Measurements from ENCODE around the gene PLEKHA3. TPM values are rescaled to one million over a fixed set of nuclear protein-coding genes. Genes with fewer than 3 reads are reported as not detected.

PLEKHA3 gene
- total and polyA plus RNA-seq, 9 of the 15 experiments (the other 6 are each of a cell fraction or from before 2014, with no cell fraction given), result 2.3 to 23.4 (median 10.5) TPM

GRCh38 chr2:178528647-178529046 is 48.4 kb downstream of the PLEKHA3 start:
- H3K4me2 ChIP-seq (ENCODE audit: insufficient read depth, low read length), result no peak overlapping the region
- H2AFZ ChIP-seq (ENCODE audit: low read depth, low read length), result no peak overlapping the region
- ATAC-seq (no peak), DNase-seq (ENCODE audit: extremely low read depth in 1 of 4, low spot score in 3 of 4) (no peak), FAIRE-seq (no peak)
- no peaks in the 10 kb centered on the region for H3K9me1 ChIP-seq (ENCODE audit: control insufficient read depth, insufficient read depth, low read length)
- H4K20me1 ChIP-seq (replicated peaks; ENCODE audit: control insufficient read depth, insufficient read depth, low read length), result peaks cover 4% of the 10 kb centered on the region
- POLR2A ChIA-PET, result no interaction called here
- CTCF ChIA-PET (ENCODE audit: low intra/inter-chr PET ratio), result no interaction called here
- peaks cover 70% of the 10 kb centered on the region for H3K79me2 ChIP-seq (ENCODE audit: control insufficient read depth, insufficient read depth, low read length)
- H3K9me3 ChIP-seq (replicated peaks; ENCODE audit: control insufficient read depth, insufficient read depth, low read depth, low read length), result no peaks in the 10 kb centered on the region
- 76% methylated on average over 5 of the region's 5 CpGs for WGBS (ENCODE audit: insufficient coverage, low coverage, missing lambda C conversion rate)
- TF ChIP-seq ERF (CRISPR knock-in tag; IDR thresholded peaks at IDR 0.05) (no peak), RBM25 (IDR thresholded peaks at IDR 0.05; ENCODE audit: low read depth, low read length, severe bottlenecking) (peak; percentile 84)
- in situ Hi-C loops (cut with MboI) (no loop called here), intact Hi-C loops (cut with micrococcal nuclease) (no loop called here)
- H3K36me3 ChIP-seq (ENCODE audit: control insufficient read depth, insufficient read depth, low read length), result peaks cover 23% of the 10 kb centered on the region; the same call in 2 of the 3 replicates
- BruUV-seq (replicated peaks), result no TSS peak
- no peak overlapping the region for H3K27ac ChIP-seq (ENCODE audit: extremely low read depth, low read depth, low read length)
- no peak overlapping the region for H3K9ac ChIP-seq (ENCODE audit: insufficient read depth in 1 of 2, low read depth in 2 of 2, low read length in 2 of 2)
- no peak overlapping the region for H3K4me3 ChIP-seq
- H3K27me3 ChIP-seq (ENCODE audit: control insufficient read depth in 2 of 2, insufficient read depth in 2 of 2, low read length in 2 of 2), result no peaks in the 10 kb centered on the region
- no peaks in the 10 kb centered on the region for H3K4me1 ChIP-seq (replicated peaks in 1 of 2; ENCODE audit: control insufficient read depth in 2 of 2, insufficient read depth in 2 of 2, low read length in 2 of 2)

GRCh38 chr2:178529194-178529593 is 48.9 kb downstream of the PLEKHA3 start:
- no peaks in the 10 kb centered on the region for H3K9me1 ChIP-seq (ENCODE audit: control insufficient read depth, insufficient read depth, low read length)
- ChIA-PET CTCF (ENCODE audit: low intra/inter-chr PET ratio) (no interaction called here), POLR2A (no interaction called here)
- no peak for FAIRE-seq
- peaks cover 64% of the 10 kb centered on the region for H3K79me2 ChIP-seq (ENCODE audit: control insufficient read depth, insufficient read depth, low read length)
- in situ Hi-C loops (cut with MboI), result no loop called here
- no peak overlapping the region for H3K4me2 ChIP-seq (ENCODE audit: insufficient read depth, low read length)
- intact Hi-C loops (cut with micrococcal nuclease), result no loop called here
- no peak overlapping the region for H3K4me3 ChIP-seq
- H2AFZ ChIP-seq (ENCODE audit: low read depth, low read length), result no peak overlapping the region
- BruUV-seq (replicated peaks), result no TSS peak
- 49% methylated on average over 2 of the region's 2 CpGs for WGBS (ENCODE audit: insufficient coverage, low coverage, missing lambda C conversion rate)
- no peaks in the 10 kb centered on the region for H3K9me3 ChIP-seq (replicated peaks; ENCODE audit: control insufficient read depth, insufficient read depth, low read depth, low read length)
- no peak for DNase-seq (ENCODE audit: extremely low read depth in 1 of 4, low spot score in 3 of 4)
- no peak overlapping the region for H3K9ac ChIP-seq (ENCODE audit: insufficient read depth in 1 of 2, low read depth in 2 of 2, low read length in 2 of 2)
- peaks cover 4% of the 10 kb centered on the region for H4K20me1 ChIP-seq (replicated peaks; ENCODE audit: control insufficient read depth, insufficient read depth, low read length)
- H3K27ac ChIP-seq (ENCODE audit: extremely low read depth, low read depth, low read length), result no peak overlapping the region
- H3K36me3 ChIP-seq (ENCODE audit: control insufficient read depth, insufficient read depth, low read length), result peaks cover 29% of the 10 kb centered on the region; the same call in 2 of the 3 replicates
- H3K4me1 ChIP-seq (replicated peaks in 1 of 2; ENCODE audit: control insufficient read depth in 2 of 2, insufficient read depth in 2 of 2, low read length in 2 of 2), result no peaks in the 10 kb centered on the region
- ATAC-seq, result no peak
- H3K27me3 ChIP-seq (ENCODE audit: control insufficient read depth in 2 of 2, insufficient read depth in 2 of 2, low read length in 2 of 2), result no peaks in the 10 kb centered on the region
- TF ChIP-seq NR2F6 (CRISPR knock-in tag; IDR thresholded peaks at IDR 0.05) (no peak), E2F5 (CRISPR knock-in tag; IDR thresholded peaks at IDR 0.05) (no peak), PTBP1 (IDR thresholded peaks at IDR 0.05; ENCODE audit: low read depth, low read length) (no peak), ZFP30 (CRISPR knock-in tag; IDR thresholded peaks at IDR 0.05; ENCODE audit: borderline replicate concordance) (no peak), ATF1 (CRISPR knock-in tag; IDR thresholded peaks at IDR 0.05) (no peak), ATF1 (tag; IDR thresholded peaks at IDR 0.05) (no peak), PHTF2 (CRISPR knock-in tag; IDR thresholded peaks at IDR 0.05) (no peak), CBX1 (IDR thresholded peaks at IDR 0.05; ENCODE audit: low read depth) (no peak), TCF15 (CRISPR knock-in tag; IDR thresholded peaks at IDR 0.05) (no peak), RBM17 (IDR thresholded peaks at IDR 0.05; ENCODE audit: borderline replicate concordance, low read depth, low read length) (no peak), ZBTB8A (IDR thresholded peaks at IDR 0.05; ENCODE audit: partially characterized antibody) (no peak), SETDB1 (IDR thresholded peaks at IDR 0.05; ENCODE audit: low read length) (no peak)
- TF ChIP-seq, protein P1, sequence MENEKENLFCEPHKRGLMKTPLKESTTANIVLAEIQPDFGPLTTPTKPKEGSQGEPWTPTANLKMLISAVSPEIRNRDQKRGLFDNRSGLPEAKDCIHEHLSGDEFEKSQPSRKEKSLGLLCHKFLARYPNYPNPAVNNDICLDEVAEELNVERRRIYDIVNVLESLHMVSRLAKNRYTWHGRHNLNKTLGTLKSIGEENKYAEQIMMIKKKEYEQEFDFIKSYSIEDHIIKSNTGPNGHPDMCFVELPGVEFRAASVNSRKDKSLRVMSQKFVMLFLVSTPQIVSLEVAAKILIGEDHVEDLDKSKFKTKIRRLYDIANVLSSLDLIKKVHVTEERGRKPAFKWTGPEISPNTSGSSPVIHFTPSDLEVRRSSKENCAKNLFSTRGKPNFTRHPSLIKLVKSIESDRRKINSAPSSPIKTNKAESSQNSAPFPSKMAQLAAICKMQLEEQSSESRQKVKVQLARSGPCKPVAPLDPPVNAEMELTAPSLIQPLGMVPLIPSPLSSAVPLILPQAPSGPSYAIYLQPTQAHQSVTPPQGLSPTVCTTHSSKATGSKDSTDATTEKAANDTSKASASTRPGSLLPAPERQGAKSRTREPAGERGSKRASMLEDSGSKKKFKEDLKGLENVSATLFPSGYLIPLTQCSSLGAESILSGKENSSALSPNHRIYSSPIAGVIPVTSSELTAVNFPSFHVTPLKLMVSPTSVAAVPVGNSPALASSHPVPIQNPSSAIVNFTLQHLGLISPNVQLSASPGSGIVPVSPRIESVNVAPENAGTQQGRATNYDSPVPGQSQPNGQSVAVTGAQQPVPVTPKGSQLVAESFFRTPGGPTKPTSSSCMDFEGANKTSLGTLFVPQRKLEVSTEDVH (IDR thresholded peaks at IDR 0.05; ENCODE audit: low read depth, partially characterized antibody), result no peak
